Caco-2 (cell line): ENCODE measurements around the gene OSMR. TPM values are rescaled to one million over a fixed set of nuclear protein-coding genes. Genes with fewer than 3 reads are reported as not detected.

ENCODE experiments used
- BruUV-seq: library from RNA; stranded (reverse); fragments of 400-500 nt; replicated peaks from 2 replicates; lab custom pipeline; 2021; lab: Mats Ljungman, UMichigan
- CTCF ChIA-PET: fragments of 300-600 bp; sonication (Branson Sonifier 250); formaldehyde crosslinking; loops from one replicate; lab custom pipeline; 2022; ENCODE audit warnings: antibody characterized with exemption; lab: Charles Lee
- POLR2A ChIA-PET: fragments of 300-600 bp; sonication (Branson Sonifier 250); formaldehyde crosslinking; loops from one replicate; lab custom pipeline; 2022; ENCODE audit warnings: antibody characterized with exemption; lab: Charles Lee
- DNase-seq, 2 experiments: peaks; one replicate each; pipeline versions ENCODE4 v3.0.0 to v3.0.0-alpha.2; 2020 to 2022
- H3K27me3 ChIP-seq: replicated peaks from 2 replicates; pipeline ENCODE4 v1.6.0; 2011; ENCODE audit warnings: low read length; ENCODE audit not compliant: control insufficient read depth, insufficient read depth
- H3K36me3 ChIP-seq: 2 replicates; pipeline ENCODE4 v1.5.1; 2011; ENCODE audit warnings: low read length; ENCODE audit not compliant: control insufficient read depth, insufficient read depth
- H3K4me1 ChIP-seq: fragments of 250-450 bp; sonication (Bioruptor Pico); 2 replicates; pipeline ENCODE4 v1.5.1; 2020; ENCODE audit warnings: mild to moderate bottlenecking
- H3K4me3 ChIP-seq: 2 replicates; pipeline ENCODE4 v1.5.1; 2011; ENCODE audit warnings: low read depth, mild to moderate bottlenecking, control low read depth, low read length
- H3K9me3 ChIP-seq: fragments of 250-450 bp; sonication (Bioruptor Pico); 2 replicates; pipeline ENCODE4 v1.5.1; 2020; ENCODE audit warnings: mild to moderate bottlenecking, moderate library complexity
- H3K27ac Mint-ChIP-seq: one replicate; pipeline ENCODE4 v1.8.0; 2022; ENCODE audit warnings: mixed read lengths; ENCODE audit not compliant: unreplicated experiment
- H3K27me3 Mint-ChIP-seq: one replicate; pipeline ENCODE4 v1.8.0; 2022; ENCODE audit warnings: mixed read lengths; ENCODE audit not compliant: insufficient read depth, unreplicated experiment
- H3K36me3 Mint-ChIP-seq: one replicate; pipeline ENCODE4 v1.8.0; 2022; ENCODE audit warnings: mild to moderate bottlenecking, mixed read lengths; ENCODE audit not compliant: insufficient read depth, unreplicated experiment
- H3K4me1 Mint-ChIP-seq: one replicate; pipeline ENCODE4 v1.8.0; 2022; ENCODE audit warnings: low read depth, mixed read lengths; ENCODE audit not compliant: unreplicated experiment
- H3K4me3 Mint-ChIP-seq: one replicate; pipeline ENCODE4 v1.8.0; 2022; ENCODE audit warnings: mild to moderate bottlenecking, moderate library complexity, mixed read lengths; ENCODE audit not compliant: unreplicated experiment
- H3K9me3 Mint-ChIP-seq: one replicate; pipeline ENCODE4 v1.8.0; 2022; ENCODE audit warnings: mixed read lengths; ENCODE audit not compliant: unreplicated experiment
- intact Hi-C: fragments of 100-400 bp; cut with micrococcal nuclease; formaldehyde crosslinking; loops from one replicate; pipeline ENCODE4 v1.10.0; 2022; ENCODE audit not compliant: unreplicated experiment
- total RNA-seq: library from RNA; stranded (reverse); gene quantifications from 2 replicates; pipeline ENCODE4 v1.2.3, GENCODE V29; 2022
- TF ChIP-seq, protein P1 (sequence below), 2 experiments: fragments of 200-600 bp in 1 of 2; IDR thresholded peaks; 1 replicate in 1 of 2; 2 replicates in 1 of 2; pipeline versions ENCODE4 v1.5.1 to v1.8.0; 2011 to 2022; ENCODE audit warnings: antibody characterized with exemption in 1 of 2, control low read depth in 1 of 2, inconsistent platforms in 1 of 2, low read depth in 1 of 2, low read length in 1 of 2, mild to moderate bottlenecking in 1 of 2, moderate library complexity in 1 of 2; ENCODE audit not compliant: insufficient read depth in 1 of 2, severe bottlenecking in 1 of 2, unreplicated experiment in 1 of 2

OSMR gene
- total RNA-seq, 1 experiment from 2014 or later: 0.11 TPM

DNA sequence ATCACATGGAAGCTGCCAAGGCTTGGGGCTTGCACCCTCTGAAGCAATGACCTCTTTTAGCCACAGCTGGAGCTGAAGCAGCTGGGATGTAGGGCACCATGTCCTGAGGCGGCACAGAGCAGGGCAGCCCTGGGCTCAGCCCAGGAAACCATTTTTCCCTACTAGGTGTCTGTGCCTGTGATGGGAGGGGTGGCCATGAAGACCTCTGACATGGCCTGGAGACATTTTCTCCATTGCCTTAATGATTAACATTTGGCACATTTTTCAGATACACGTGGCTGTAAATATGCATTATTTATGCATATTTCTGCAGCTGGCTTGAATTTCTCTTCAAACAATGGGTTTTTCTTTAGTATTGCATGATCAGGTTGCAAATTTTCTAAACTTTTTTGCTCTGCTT is 81.7 kb downstream of the OSMR start:
- TF ChIP-seq, protein P1, sequence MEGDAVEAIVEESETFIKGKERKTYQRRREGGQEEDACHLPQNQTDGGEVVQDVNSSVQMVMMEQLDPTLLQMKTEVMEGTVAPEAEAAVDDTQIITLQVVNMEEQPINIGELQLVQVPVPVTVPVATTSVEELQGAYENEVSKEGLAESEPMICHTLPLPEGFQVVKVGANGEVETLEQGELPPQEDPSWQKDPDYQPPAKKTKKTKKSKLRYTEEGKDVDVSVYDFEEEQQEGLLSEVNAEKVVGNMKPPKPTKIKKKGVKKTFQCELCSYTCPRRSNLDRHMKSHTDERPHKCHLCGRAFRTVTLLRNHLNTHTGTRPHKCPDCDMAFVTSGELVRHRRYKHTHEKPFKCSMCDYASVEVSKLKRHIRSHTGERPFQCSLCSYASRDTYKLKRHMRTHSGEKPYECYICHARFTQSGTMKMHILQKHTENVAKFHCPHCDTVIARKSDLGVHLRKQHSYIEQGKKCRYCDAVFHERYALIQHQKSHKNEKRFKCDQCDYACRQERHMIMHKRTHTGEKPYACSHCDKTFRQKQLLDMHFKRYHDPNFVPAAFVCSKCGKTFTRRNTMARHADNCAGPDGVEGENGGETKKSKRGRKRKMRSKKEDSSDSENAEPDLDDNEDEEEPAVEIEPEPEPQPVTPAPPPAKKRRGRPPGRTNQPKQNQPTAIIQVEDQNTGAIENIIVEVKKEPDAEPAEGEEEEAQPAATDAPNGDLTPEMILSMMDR (IDR thresholded peaks at IDR 0.05; ENCODE audit: insufficient read depth in 1 of 2, low read depth in 1 of 2, low read length in 1 of 2, severe bottlenecking in 1 of 2, unreplicated experiment in 1 of 2): no peak
- Histone ChIP-seq H3K4me3 (no peak overlapping the region), H3K4me1 (no peaks in the 10 kb centered on the region), H3K36me3 (no peaks in the 10 kb centered on the region; the same call in 1 of the 2 replicates), H3K27me3 (no peaks in the 10 kb centered on the region), H3K9me3 (peaks cover 11% of the 10 kb centered on the region; the same call in 1 of the 2 replicates)
- Mint-ChIP-seq H3K27me3 (peaks cover 2% of the 10 kb centered on the region), H3K9me3 (no peaks in the 10 kb centered on the region), H3K36me3 (no peaks in the 10 kb centered on the region), H3K27ac (no peak overlapping the region), H3K4me1 (no peaks in the 10 kb centered on the region), H3K4me3 (no peak overlapping the region)
- BruUV-seq: no TSS peak
- DNase-seq: no peak
- ChIA-PET POLR2A (no interaction called here), CTCF (no interaction called here)
- intact Hi-C loops: no loop called here

- no peaks in the 10 kb centered on the region; the same call in 1 of the 2 replicates for H3K36me3 ChIP-seq
- no TSS peak for BruUV-seq
- no peak overlapping the region for H3K27ac Mint-ChIP-seq
- no peaks in the 10 kb centered on the region for H3K27me3 ChIP-seq
- no peak overlapping the region for H3K4me3 ChIP-seq
- no peak for DNase-seq
- H3K4me3 Mint-ChIP-seq: no peak overlapping the region
- ChIA-PET POLR2A (no interaction called here), CTCF (interaction anchor here (1.0 kb wide), 1 partner anchor 509 kb away, joined by 3 read pairs; no protein-coding TSS in a partner anchor)
- TF ChIP-seq, protein P1 (IDR thresholded peaks at IDR 0.05; ENCODE audit: insufficient read depth in 1 of 2, low read depth in 1 of 2, low read length in 1 of 2, severe bottlenecking in 1 of 2, unreplicated experiment in 1 of 2): no peak
- H3K4me1 Mint-ChIP-seq: no peaks in the 10 kb centered on the region
- H3K36me3 Mint-ChIP-seq: no peaks in the 10 kb centered on the region
- H3K9me3 ChIP-seq: peaks cover 11% of the 10 kb centered on the region; the same call in 1 of the 2 replicates
- intact Hi-C loops: no loop called here
- H3K27me3 Mint-ChIP-seq: no peaks in the 10 kb centered on the region
- no peaks in the 10 kb centered on the region for H3K4me1 ChIP-seq
- H3K9me3 Mint-ChIP-seq: no peaks in the 10 kb centered on the region
These were observed 84.0 kb downstream of the OSMR start for GRCh38 chr5:38929838-38930237.

DNA sequence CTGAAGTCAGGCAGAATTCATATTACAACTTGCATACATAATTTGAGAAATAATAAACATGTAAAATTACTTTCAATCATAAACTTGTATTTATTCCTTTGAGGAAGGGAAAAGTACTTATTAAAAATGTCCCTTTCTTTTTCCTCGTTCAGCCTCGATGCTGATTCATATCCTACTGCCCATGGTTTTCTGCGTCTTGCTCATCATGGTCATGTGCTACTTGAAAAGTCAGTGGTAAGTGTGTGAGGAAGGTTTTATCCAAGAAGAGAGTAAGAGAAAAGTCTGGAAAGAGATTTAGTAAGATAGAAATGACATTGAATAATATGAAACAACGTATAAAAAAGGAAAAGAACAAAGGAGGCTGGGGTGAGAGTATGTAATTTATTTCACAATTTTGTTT is 85.9 kb downstream of the OSMR start:
- intact Hi-C loops: no loop called here
- Mint-ChIP-seq H3K4me1 (no peaks in the 10 kb centered on the region), H3K4me3 (no peak overlapping the region), H3K36me3 (no peaks in the 10 kb centered on the region), H3K27ac (no peak overlapping the region), H3K27me3 (no peaks in the 10 kb centered on the region), H3K9me3 (no peaks in the 10 kb centered on the region)
- no peak for DNase-seq
- no peak overlapping the region for H3K4me3 ChIP-seq
- no peaks in the 10 kb centered on the region for H3K27me3 ChIP-seq
- TF ChIP-seq, protein P1 (IDR thresholded peaks at IDR 0.05; ENCODE audit: insufficient read depth in 1 of 2, low read depth in 1 of 2, low read length in 1 of 2, severe bottlenecking in 1 of 2, unreplicated experiment in 1 of 2): no peak
- peaks cover 11% of the 10 kb centered on the region; the same call in 1 of the 2 replicates for H3K9me3 ChIP-seq
- H3K36me3 ChIP-seq: no peaks in the 10 kb centered on the region; the same call in 1 of the 2 replicates
- ChIA-PET CTCF (no interaction called here), POLR2A (no interaction called here)
- no TSS peak for BruUV-seq
- H3K4me1 ChIP-seq: no peaks in the 10 kb centered on the region
